ENCODE measurements around the gene STARD10. TPM values are rescaled to one million over a fixed set of nuclear protein-coding genes. Genes with fewer than 3 reads are reported as not detected.

Gene STARD10
- total RNA-seq, 2 donors from 2014 or later, result 122 to 209 TPM

GRCh38 chr11:72818971-72819370, 25.1 kb upstream of the STARD10 start:
- Histone ChIP-seq H3K4me1 (peaks cover 26% of the 10 kb centered on the region), H3K4me3 (no peak overlapping the region), H3K27ac (no peak overlapping the region), H3K36me3 (replicated peaks in 1 of 2; ENCODE audit: insufficient read depth in 1 of 2, low read depth in 2 of 2) (peaks cover 0 to 2% of the 10 kb centered on the region in 2 donors), H3K9me3 (no peaks in the 10 kb centered on the region), H3K27me3 (no peaks in the 10 kb centered on the region)
- no peak for TF ChIP-seq CTCF (IDR thresholded peaks at IDR 0.05)
- no peak for TF ChIP-seq POLR2A (IDR thresholded peaks at IDR 0.05)
- intact Hi-C loops (cut with DNase I), result no loop called here
- no peak for DNase-seq
- WGBS, 2 donors, result 77 to 86% methylated on average over 4 of the region's 4 CpGs
- ATAC-seq, result no peak

- no peaks in the 10 kb centered on the region for H3K9me3 ChIP-seq
- no peak overlapping the region for H3K4me3 ChIP-seq
- ATAC-seq (no peak), DNase-seq (no peak)
- H3K4me1 ChIP-seq, result peaks cover 34% of the 10 kb centered on the region
- no peak overlapping the region for H3K27ac ChIP-seq
- 91 to 94% methylated on average over 3 to 4 of the region's 4 CpGs for WGBS, 2 donors
- no peaks in the 10 kb centered on the region for H3K27me3 ChIP-seq
- peaks cover 0 to 2% of the 10 kb centered on the region in 2 donors for H3K36me3 ChIP-seq (replicated peaks in 1 of 2; ENCODE audit: insufficient read depth in 1 of 2, low read depth in 2 of 2)
- no peak for TF ChIP-seq CTCF (IDR thresholded peaks at IDR 0.05)
- TF ChIP-seq POLR2A (IDR thresholded peaks at IDR 0.05), result no peak
- intact Hi-C loops (cut with DNase I), result no loop called here
These were observed 24.1 kb upstream of the STARD10 start for GRCh38 chr11:72817966-72818365.

GRCh38 chr11:72816404-72816990, 22.6 kb upstream of the STARD10 start:
- TF ChIP-seq POLR2A (IDR thresholded peaks at IDR 0.05), result no peak
- no peak for TF ChIP-seq CTCF (IDR thresholded peaks at IDR 0.05)
- Histone ChIP-seq H3K36me3 (replicated peaks in 1 of 2; ENCODE audit: insufficient read depth in 1 of 2, low read depth in 2 of 2) (peaks cover 0 to 2% of the 10 kb centered on the region in 2 donors), H3K4me1 (peaks cover 31% of the 10 kb centered on the region), H3K4me3 (no peak overlapping the region), H3K9me3 (no peaks in the 10 kb centered on the region), H3K27ac (no peak overlapping the region), H3K27me3 (no peaks in the 10 kb centered on the region)
- DNase-seq (no peak), ATAC-seq (no peak)
- intact Hi-C loops (cut with DNase I), result no loop called here
- 69 to 95% methylated on average over 4 to 7 of the region's 7 CpGs for WGBS, 2 donors

- TF ChIP-seq CTCF (IDR thresholded peaks at IDR 0.05), result no peak
- TF ChIP-seq POLR2A (IDR thresholded peaks at IDR 0.05), result no peak
- DNase-seq (no peak), ATAC-seq (no peak)
- Histone ChIP-seq H3K4me3 (peak overlapping the region; percentile 50 to 69), H3K4me1 (peaks cover 23% of the 10 kb centered on the region), H3K36me3 (replicated peaks in 1 of 2; ENCODE audit: insufficient read depth in 1 of 2, low read depth in 2 of 2) (peaks cover 0 to 2% of the 10 kb centered on the region in 2 donors), H3K27me3 (no peaks in the 10 kb centered on the region), H3K27ac (peak overlapping the region in 2 of 4 donors; percentile 95 to 98), H3K9me3 (no peaks in the 10 kb centered on the region)
- intact Hi-C loops (cut with DNase I), result no loop called here
- WGBS, 2 donors, result 10 to 22% methylated on average over 10 to 13 of the region's 13 CpGs
These were observed 21.3 kb upstream of the STARD10 start for GRCh38 chr11:72815110-72815618.
